Vagina (tissue), 2 donors: Measurements from ENCODE around the gene SRGAP3.

ENCODE experiments used
- POLR2A ChIP-seq, 2 donors: fragments of 450-650 bp; IDR thresholded peaks; one replicate each; pipeline ENCODE4 v1.6.1; 2017; ENCODE audit warnings: antibody characterized with exemption in 2 of 2, mild to moderate bottlenecking in 2 of 2, moderate library complexity in 2 of 2
- POLR2AphosphoS5 ChIP-seq, 2 donors: sonication (generic); formaldehyde crosslinking; IDR thresholded peaks; one replicate each; pipeline ENCODE4 v1.9.0; 2017; ENCODE audit warnings: antibody characterized with exemption in 2 of 2, mild to moderate bottlenecking in 2 of 2, low read depth in 1 of 2; ENCODE audit not compliant: insufficient read depth in 1 of 2
- TF ChIP-seq, protein P1 (sequence below), 3 experiments: fragments of 450-650 bp in 2 of 3; fragments of 200-600 bp in 1 of 3; sonication (generic) in 1 of 3; IDR thresholded peaks; one replicate each; pipeline ENCODE4 v1.5.1; 2017 to 2019; ENCODE audit warnings: antibody characterized with exemption in 3 of 3, mild to moderate bottlenecking in 2 of 3, moderate library complexity in 2 of 3

DNA sequence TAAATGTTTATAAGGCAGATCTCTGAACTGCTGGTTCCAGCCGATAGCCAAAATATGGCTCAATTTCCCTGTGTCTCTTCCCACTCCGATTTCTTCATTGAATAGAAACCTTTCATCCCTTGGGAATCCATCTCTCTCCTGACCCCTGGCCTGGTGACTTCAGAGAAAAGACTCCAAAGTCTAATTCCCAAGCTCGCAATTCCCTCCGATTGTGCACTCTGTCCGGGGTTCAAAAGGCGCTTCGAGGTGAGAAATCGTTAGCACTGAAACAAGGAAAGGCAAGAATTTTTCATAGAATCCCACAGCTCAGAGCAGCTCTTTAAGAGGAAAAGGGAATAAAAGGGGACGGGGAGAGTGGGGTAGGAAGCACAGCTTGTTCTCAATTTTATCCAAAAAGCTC lies 267.7 kb downstream of the SRGAP3 start:
- TF ChIP-seq, protein P1, sequence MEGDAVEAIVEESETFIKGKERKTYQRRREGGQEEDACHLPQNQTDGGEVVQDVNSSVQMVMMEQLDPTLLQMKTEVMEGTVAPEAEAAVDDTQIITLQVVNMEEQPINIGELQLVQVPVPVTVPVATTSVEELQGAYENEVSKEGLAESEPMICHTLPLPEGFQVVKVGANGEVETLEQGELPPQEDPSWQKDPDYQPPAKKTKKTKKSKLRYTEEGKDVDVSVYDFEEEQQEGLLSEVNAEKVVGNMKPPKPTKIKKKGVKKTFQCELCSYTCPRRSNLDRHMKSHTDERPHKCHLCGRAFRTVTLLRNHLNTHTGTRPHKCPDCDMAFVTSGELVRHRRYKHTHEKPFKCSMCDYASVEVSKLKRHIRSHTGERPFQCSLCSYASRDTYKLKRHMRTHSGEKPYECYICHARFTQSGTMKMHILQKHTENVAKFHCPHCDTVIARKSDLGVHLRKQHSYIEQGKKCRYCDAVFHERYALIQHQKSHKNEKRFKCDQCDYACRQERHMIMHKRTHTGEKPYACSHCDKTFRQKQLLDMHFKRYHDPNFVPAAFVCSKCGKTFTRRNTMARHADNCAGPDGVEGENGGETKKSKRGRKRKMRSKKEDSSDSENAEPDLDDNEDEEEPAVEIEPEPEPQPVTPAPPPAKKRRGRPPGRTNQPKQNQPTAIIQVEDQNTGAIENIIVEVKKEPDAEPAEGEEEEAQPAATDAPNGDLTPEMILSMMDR (IDR thresholded peaks at IDR 0.05): no peak
- no peak for TF ChIP-seq POLR2AphosphoS5 (IDR thresholded peaks at IDR 0.05; ENCODE audit: insufficient read depth in 1 of 2, low read depth in 1 of 2)
- TF ChIP-seq POLR2A (IDR thresholded peaks at IDR 0.05): no peak
